Neural cell (in vitro differentiated cells): ENCODE results near the gene DPH6. TPM values are rescaled to one million over a fixed set of nuclear protein-coding genes. Genes with fewer than 3 reads are reported as not detected.
"Not testable (repeated sequence)": the region's sequence is repeated elsewhere in the genome, so short reads cannot be mapped to it uniquely, and the experiment has no call there.

Source experiments
- H2AFZ ChIP-seq: fragments of 200-600, 300-800 bp; sonication (generic), shearing (Covaris generic); 2 replicates; pipeline ENCODE4 v1.6.0; 2014; ENCODE audit warnings: low read depth, mild to moderate bottlenecking, antibody characterized with exemption, low read length, moderate library complexity
- H3F3A ChIP-seq: fragments of 200-600 bp; shearing (Covaris generic); 2 replicates; pipeline ENCODE4 v1.6.1; 2016; ENCODE audit warnings: mild to moderate bottlenecking, moderate library complexity, mixed read lengths, antibody characterized with exemption, low read length; ENCODE audit not compliant: insufficient read depth, poor library complexity, severe bottlenecking
- H3K27ac ChIP-seq: fragments of 200-600, 300-800 bp; sonication (generic), shearing (Covaris generic); 2 replicates; pipeline ENCODE4 v1.5.1; 2014; ENCODE audit warnings: mild to moderate bottlenecking, low read length, moderate library complexity
- H3K27me3 ChIP-seq: fragments of 300-800, 200-600 bp; sonication (generic), shearing (Covaris generic); 2 replicates; pipeline ENCODE4 v1.6.0; 2014; ENCODE audit warnings: mild to moderate bottlenecking, low read depth, low read length, moderate library complexity; ENCODE audit not compliant: insufficient read depth
- H3K36me3 ChIP-seq: fragments of 300-800, 200-600 bp; sonication (generic), shearing (Covaris generic); 2 replicates; pipeline ENCODE4 v1.5.1; 2014; ENCODE audit warnings: mild to moderate bottlenecking, antibody characterized with exemption, low read length, moderate library complexity; ENCODE audit not compliant: insufficient read depth
- H3K4me2 ChIP-seq: fragments of 300-800, 200-600 bp; sonication (generic), shearing (Covaris generic); 2 replicates; pipeline ENCODE4 v1.6.0; 2014; ENCODE audit warnings: mild to moderate bottlenecking, low read length
- H3K4me3 ChIP-seq: fragments of 300-800, 200-600 bp; sonication (generic), shearing (Covaris generic); 2 replicates; pipeline ENCODE4 v1.5.1; 2014; ENCODE audit warnings: mild to moderate bottlenecking, low read length, moderate library complexity
- H3K79me2 ChIP-seq: fragments of 200-600 bp; shearing (Covaris generic); replicated peaks from 2 replicates; pipeline ENCODE4 v1.6.0; 2014; ENCODE audit warnings: mild to moderate bottlenecking, low read length, moderate library complexity; ENCODE audit not compliant: insufficient read depth
- H3K9ac ChIP-seq: fragments of 300-800, 200-600 bp; sonication (generic), shearing (Covaris generic); 2 replicates; pipeline ENCODE4 v1.6.1; 2016; ENCODE audit warnings: mild to moderate bottlenecking, low read length, mixed read lengths
- H3K9me2 ChIP-seq: fragments of 200-600 bp; shearing (Covaris generic); 2 replicates; pipeline ENCODE4 v1.6.1; 2016; ENCODE audit warnings: mild to moderate bottlenecking, low read length, mixed read lengths; ENCODE audit not compliant: insufficient read depth
- H3K9me3 ChIP-seq: fragments of 200-600, 300-800 bp; sonication (generic), shearing (Covaris generic); 2 replicates; pipeline ENCODE4 v1.6.1; 2016; ENCODE audit warnings: mild to moderate bottlenecking, mixed run types, low read length, moderate library complexity, mixed read lengths
- H4K20me1 ChIP-seq: fragments of 200-600 bp; shearing (Covaris generic); 2 replicates; pipeline ENCODE4 v1.6.1; 2016; ENCODE audit warnings: mild to moderate bottlenecking, mixed run types; ENCODE audit not compliant: insufficient read depth
- CTCF ChIP-seq: fragments of 450-650 bp; IDR thresholded peaks from 2 replicates; pipeline ENCODE4 v1.5.1; 2014; ENCODE audit warnings: antibody characterized with exemption, mild to moderate bottlenecking, moderate library complexity; ENCODE audit not compliant: poor library complexity, severe bottlenecking
- EP300 ChIP-seq: fragments of 450-650 bp; conservative IDR thresholded peaks from 2 replicates; pipeline ENCODE4 v1.6.1; 2014; ENCODE audit warnings: antibody characterized with exemption, mild to moderate bottlenecking, moderate library complexity; ENCODE audit not compliant: poor library complexity, severe bottlenecking
- EZH2 ChIP-seq: fragments of 200-600, 300-800 bp; shearing (Covaris generic), sonication (generic); IDR thresholded peaks from 2 replicates; pipeline ENCODE4 v1.6.1; 2014; ENCODE audit warnings: antibody characterized with exemption, low read length, borderline replicate concordance, mild to moderate bottlenecking; ENCODE audit not compliant: insufficient read depth, poor library complexity, severe bottlenecking
- MXI1 ChIP-seq: fragments of 450-650 bp; conservative IDR thresholded peaks from 2 replicates; pipeline ENCODE4 v1.6.1; 2014; ENCODE audit warnings: antibody characterized with exemption, mild to moderate bottlenecking; ENCODE audit not compliant: poor library complexity, severe bottlenecking
- POLR2AphosphoS5 ChIP-seq: IDR thresholded peaks from 2 replicates; pipeline ENCODE4 v1.6.1; 2012
- RAD21 ChIP-seq: fragments of 450-650 bp; conservative IDR thresholded peaks from 2 replicates; pipeline ENCODE4 v1.6.1; 2014; ENCODE audit warnings: antibody characterized with exemption, mild to moderate bottlenecking, moderate library complexity
- REST ChIP-seq: IDR thresholded peaks from 2 replicates; pipeline ENCODE4 v1.6.1; 2012; ENCODE audit warnings: borderline replicate concordance
- SMC3 ChIP-seq: fragments of 450-650 bp; conservative IDR thresholded peaks from 2 replicates; pipeline ENCODE4 v1.6.1; 2014; ENCODE audit warnings: antibody characterized with exemption, mild to moderate bottlenecking, moderate library complexity; ENCODE audit not compliant: poor library complexity
- TAF1 ChIP-seq: IDR thresholded peaks from 2 replicates; pipeline ENCODE4 v1.6.1; 2012; ENCODE audit warnings: low read depth
- polyA plus RNA-seq: library from polyadenylated mRNA; depleted of rRNA; stranded (reverse); fragments of >200 nt; gene quantifications from 2 replicates; pipeline ENCODE4 v1.2.3, GENCODE V29; 2014

Gene DPH6
- polyA plus RNA-seq, 1 donor from 2014 or later = 6.9 TPM

- TF ChIP-seq POLR2AphosphoS5 = no peak
- no peak for TF ChIP-seq EP300
- no peak for TF ChIP-seq CTCF
- H3K9ac ChIP-seq = no peak overlapping the region
- H3F3A ChIP-seq = no peaks in the 10 kb centered on the region
Measured at GRCh38 chr15:35381328-35381727, 164.6 kb downstream of the DPH6 start.

DNA sequence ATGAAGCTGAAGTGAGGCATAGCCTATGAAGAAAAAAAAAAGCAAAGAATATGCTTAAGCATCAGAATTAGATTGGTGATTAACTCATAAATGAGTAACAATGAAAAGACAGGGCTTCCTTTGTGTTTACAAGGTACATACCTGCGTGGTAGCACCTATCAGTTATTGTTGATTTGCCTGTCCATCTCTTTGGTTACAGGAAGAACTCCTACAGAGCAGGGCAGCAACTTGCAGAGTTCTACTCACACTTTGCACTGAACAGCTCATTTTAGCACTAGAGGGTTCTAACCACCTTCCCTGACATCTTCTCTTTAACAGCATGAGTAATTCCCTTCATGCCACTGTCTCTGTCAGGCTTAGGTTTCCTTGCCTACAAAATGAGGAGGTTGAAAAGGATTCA lies 166.0 kb downstream of the DPH6 start:
- TF ChIP-seq SMC3 = no peak
- TF ChIP-seq REST = no peak
- no peak for TF ChIP-seq MXI1
- no peak for TF ChIP-seq EZH2
- no peak for TF ChIP-seq RAD21
- TF ChIP-seq TAF1 = no peak
- Histone ChIP-seq H3K9me2 (no peaks in the 10 kb centered on the region), H3K36me3 (no peaks in the 10 kb centered on the region), H3K9me3 (no peaks in the 10 kb centered on the region), H3K79me2 (no peaks in the 10 kb centered on the region), H3K9ac (no peak overlapping the region), H4K20me1 (no peaks in the 10 kb centered on the region), H3F3A (no peaks in the 10 kb centered on the region), H3K4me2 (no peak overlapping the region), H3K4me3 (no peak overlapping the region), H3K27ac (no peak overlapping the region), H3K27me3 (no peaks in the 10 kb centered on the region), H2AFZ (no peak overlapping the region)

More at GRCh38 chr15:35381328-35381727, 164.6 kb downstream of the DPH6 start:
- H3K4me3 ChIP-seq = no peak overlapping the region
- no peaks in the 10 kb centered on the region for H3K79me2 ChIP-seq
- no peaks in the 10 kb centered on the region for H3K27me3 ChIP-seq
- H2AFZ ChIP-seq = no peak overlapping the region
- H3K4me2 ChIP-seq = no peak overlapping the region
- H3K9me3 ChIP-seq = no peaks in the 10 kb centered on the region
- no peaks in the 10 kb centered on the region for H4K20me1 ChIP-seq
- H3K27ac ChIP-seq = no peak overlapping the region
- H3K36me3 ChIP-seq = no peaks in the 10 kb centered on the region
- H3K9me2 ChIP-seq = no peaks in the 10 kb centered on the region

DNA sequence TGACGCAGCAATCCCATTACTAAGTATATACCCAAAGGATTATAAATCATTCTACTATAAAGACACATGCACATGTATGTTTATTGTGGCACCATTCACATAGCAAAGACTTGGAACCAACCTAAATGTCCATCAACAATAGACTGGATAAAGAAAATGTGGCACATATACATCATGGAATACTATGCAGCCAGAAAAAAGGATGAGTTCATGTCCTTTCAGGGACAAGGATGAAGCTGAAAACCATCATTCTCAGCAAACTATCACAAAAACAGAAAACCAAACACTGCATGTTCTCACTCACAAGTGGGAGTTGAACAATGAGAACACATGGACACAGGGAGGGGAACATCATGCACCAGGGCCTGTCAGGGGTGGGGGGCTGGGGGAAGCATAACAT lies 167.5 kb downstream of the DPH6 start:
- not testable (repeated sequence) for H3K27ac ChIP-seq, H3K79me2 ChIP-seq, H3K27me3 ChIP-seq, H3K36me3 ChIP-seq, H3K4me3 ChIP-seq, H3K9ac ChIP-seq, H4K20me1 ChIP-seq, H3K4me2 ChIP-seq, H2AFZ ChIP-seq, H3F3A ChIP-seq, H3K9me3 ChIP-seq, H3K9me2 ChIP-seq
